GM12878 (cell line): ENCODE results near the gene PPP1R12A. TPM values are rescaled to one million over a fixed set of nuclear protein-coding genes. Genes with fewer than 3 reads are reported as not detected.

Experiments
- ATAC-seq: fragments of 200-7000 bp; cut with Tn5 transposase; 3 replicates; pipeline ENCODE4 v1.9.1; 2020; ENCODE audit warnings: mild to moderate bottlenecking, moderate library complexity
- BruUV-seq: library from RNA; stranded (reverse); fragments of 400-500 nt; replicated peaks from 2 replicates; lab custom pipeline; 2021; lab: Mats Ljungman, UMichigan
- CTCF ChIA-PET: fragments of 300-600 bp; sonication (Branson Sonifier 250); formaldehyde crosslinking; extraction: SDS; loops from one replicate; lab custom pipeline; 2021; ENCODE audit warnings: inconsistent platforms; lab: Yijun Ruan, JAX
- POLR2A ChIA-PET: fragments of 350-600 bp; formaldehyde crosslinking; extraction: SDS; loops from one replicate; lab custom pipeline; 2021; ENCODE audit warnings: inconsistent platforms; lab: Charles Lee
- RAD21 ChIA-PET: fragments of 300-600 bp; sonication (Branson Sonifier 250); formaldehyde crosslinking; loops from one replicate; lab custom pipeline; 2023; ENCODE audit warnings: antibody characterized with exemption; ENCODE audit not compliant: unreplicated experiment; lab: Charles Lee
- SMC1A ChIA-PET: fragments of 300-600 bp; sonication (Branson Sonifier 250); formaldehyde crosslinking; loops from one replicate; lab custom pipeline; 2023; ENCODE audit not compliant: unreplicated experiment, uncharacterized antibody; lab: Charles Lee
- DNase-seq: peaks from one replicate; pipeline ENCODE4 v3.0.0-alpha.2; 2011; ENCODE audit warnings: low read depth, low spot score
- FAIRE-seq: peaks from 3 replicates; lab custom pipeline; 2011; peaks lifted over from hg19 to GRCh38; lab: Jason Lieb, UNC
- H2AFZ ChIP-seq: 2 replicates; pipeline ENCODE4 v1.6.0; 2011; ENCODE audit warnings: low read depth, low read length, control low read depth; ENCODE audit not compliant: control insufficient read depth
- H3K27ac ChIP-seq: 2 replicates; pipeline ENCODE4 v1.5.1; 2011; ENCODE audit warnings: control low read depth; ENCODE audit not compliant: control insufficient read depth, insufficient read depth
- H3K27me3 ChIP-seq, 2 experiments: replicated peaks in 1 of 2; 2 replicates each; pipeline versions ENCODE4 v1.6.0 to v1.6.1; 2011; ENCODE audit warnings: low read length in 1 of 2; ENCODE audit not compliant: control insufficient read depth in 2 of 2, insufficient read depth in 2 of 2
- H3K36me3 ChIP-seq, 2 experiments: 2 replicates each; pipeline ENCODE4 v1.5.1; 2011; ENCODE audit warnings: low read length in 1 of 2; ENCODE audit not compliant: control insufficient read depth in 2 of 2, insufficient read depth in 2 of 2
- H3K4me1 ChIP-seq: 2 replicates; pipeline ENCODE4 v1.6.1; 2011; ENCODE audit warnings: mild to moderate bottlenecking, low read length, moderate library complexity, mixed read lengths; ENCODE audit not compliant: control insufficient read depth, insufficient read depth
- H3K4me2 ChIP-seq: 2 replicates; pipeline ENCODE4 v1.6.0; 2011; ENCODE audit warnings: control low read depth; ENCODE audit not compliant: control insufficient read depth, insufficient read depth
- H3K4me3 ChIP-seq: fragments of 200-600 bp; sonication (generic); 2 replicates; pipeline ENCODE4 v1.5.1; 2016
- H3K79me2 ChIP-seq: 2 replicates; pipeline ENCODE4 v1.6.0; 2011; ENCODE audit warnings: low read length; ENCODE audit not compliant: control insufficient read depth, insufficient read depth
- H3K9ac ChIP-seq: 2 replicates; pipeline ENCODE4 v1.8.0; 2011; ENCODE audit warnings: low read length, control low read depth, mixed read lengths; ENCODE audit not compliant: control insufficient read depth, insufficient read depth
- H3K9me3 ChIP-seq: replicated peaks from 3 replicates; pipeline ENCODE4 v1.5.1; 2011; ENCODE audit warnings: mild to moderate bottlenecking, low read length; ENCODE audit not compliant: control insufficient read depth, insufficient read depth
- H4K20me1 ChIP-seq: 2 replicates; pipeline ENCODE4 v1.6.0; 2011; ENCODE audit not compliant: control insufficient read depth, insufficient read depth
- BHLHE40 ChIP-seq, 2 experiments: fragments of 450-650 bp in 1 of 2; IDR thresholded peaks; 2 replicates each; pipeline ENCODE4 v1.6.1; 2011 to 2017; ENCODE audit warnings: low read depth in 2 of 2, borderline replicate concordance in 1 of 2, improper control_type of control experiment in 1 of 2, low read length in 1 of 2, mild to moderate bottlenecking in 1 of 2
- BMI1 ChIP-seq: fragments of 450-650 bp; IDR thresholded peaks from 2 replicates; pipeline ENCODE4 v1.6.1; 2016; ENCODE audit warnings: mild to moderate bottlenecking, moderate library complexity, borderline replicate concordance
- CREM ChIP-seq: IDR thresholded peaks from 2 replicates; pipeline ENCODE4 v1.6.1; 2014; ENCODE audit warnings: antibody characterized with exemption, low read depth
- ETV6 ChIP-seq, 2 experiments: fragments of 450-650 bp in 1 of 2; IDR thresholded peaks in 1 of 2; conservative IDR thresholded peaks in 1 of 2; 2 replicates each; pipeline ENCODE4 v1.6.1; 2014; ENCODE audit warnings: antibody characterized with exemption in 1 of 2, borderline replicate concordance in 1 of 2, low read depth in 1 of 2, mild to moderate bottlenecking in 1 of 2, moderate library complexity in 1 of 2
- FOXM1 ChIP-seq: IDR thresholded peaks from 2 replicates; pipeline ENCODE4 v1.6.1; 2012; ENCODE audit warnings: low read depth, mild to moderate bottlenecking, inconsistent platforms, low read length, moderate library complexity
- KLF5 ChIP-seq: fragments of 450-650 bp; IDR thresholded peaks from 2 replicates; pipeline ENCODE4 v1.6.1; 2014; ENCODE audit warnings: mild to moderate bottlenecking; ENCODE audit not compliant: partially characterized antibody
- NFXL1 ChIP-seq: fragments of 450-650 bp; IDR thresholded peaks from 2 replicates; pipeline ENCODE4 v1.6.1; 2017; ENCODE audit warnings: antibody characterized with exemption, mild to moderate bottlenecking, borderline replicate concordance
- SP1 ChIP-seq: IDR thresholded peaks from one replicate; pipeline ENCODE4 v1.6.1; 2011; ENCODE audit warnings: low read depth, low read length
- SUZ12 ChIP-seq: fragments of 200-600 bp; sonication (generic); IDR thresholded peaks from one replicate; pipeline ENCODE4 v1.6.1; 2018; ENCODE audit warnings: antibody characterized with exemption, mild to moderate bottlenecking; ENCODE audit not compliant: unreplicated experiment
- TAF1 ChIP-seq: IDR thresholded peaks from 2 replicates; pipeline ENCODE4 v1.6.1; 2011; ENCODE audit warnings: mild to moderate bottlenecking, low read depth, low read length, borderline replicate concordance
- TARDBP ChIP-seq: IDR thresholded peaks from 2 replicates; pipeline ENCODE4 v1.6.1; 2016; ENCODE audit warnings: borderline replicate concordance
- TCF7 ChIP-seq: IDR thresholded peaks from 2 replicates; pipeline ENCODE4 v1.6.1; 2014; ENCODE audit warnings: antibody characterized with exemption, borderline replicate concordance
- ZNF217 ChIP-seq: fragments of 450-650 bp; IDR thresholded peaks from 2 replicates; pipeline ENCODE4 v1.6.1; 2017; ENCODE audit warnings: antibody characterized with exemption, mild to moderate bottlenecking
- in situ Hi-C: fragments of 300-500 bp; cut with MboI; formaldehyde crosslinking; loops from 9 replicates; pipeline ENCODE4 v1.14.3; 2018; ENCODE audit warnings: mixed read lengths
- intact Hi-C: fragments of 100-400 bp; cut with micrococcal nuclease; formaldehyde crosslinking; loops from one replicate; pipeline ENCODE4 v1.14.2; 2022; ENCODE audit not compliant: unreplicated experiment
- polyA plus RNA-seq, 11 experiments: library from polyadenylated mRNA; depleted of rRNA in 4 of 11; unstranded in 6 of 11; stranded (reverse) in 5 of 11; fragments of >200 nt; fragmentation: Nextera tagmentation in 4 of 11; fragmentation: Illumina TruSeq in 1 of 11; extraction: Ambion mirVana in 4 of 11; extraction: Trizol in 1 of 11; gene quantifications; 1 replicate in 1 of 11; 2 replicates in 10 of 11; pipeline versions ENCODE4 v1.2.1 to v1.2.3, GENCODE V29; 2011 to 2016; ENCODE audit warnings: inconsistent platforms in 2 of 11, missing spikeins in 2 of 11, low read depth in 1 of 11
- total RNA-seq, 4 experiments: library from RNA; depleted of rRNA in 3 of 4; stranded (reverse); fragments of >200 nt in 3 of 4; fragmentation: Illumina TruSeq in 1 of 4; extraction: Trizol in 1 of 4; gene quantifications; 2 replicates each; pipeline versions ENCODE4 v1.2.1 to v1.2.3, GENCODE V29; 2013 to 2021
- TF ChIP-seq, protein P1 (sequence below): IDR thresholded peaks from 2 replicates; pipeline ENCODE4 v1.6.1; 2012; ENCODE audit warnings: mild to moderate bottlenecking, low read depth, low read length
- TF ChIP-seq, protein P2 (sequence below): fragments of 450-650 bp; conservative IDR thresholded peaks from 2 replicates; pipeline ENCODE4 v1.6.1; 2017; ENCODE audit warnings: mild to moderate bottlenecking, moderate library complexity
- TF ChIP-seq, protein P3 (sequence below): fragments of 150-350 bp; IDR thresholded peaks from 2 replicates; pipeline ENCODE4 v1.6.1; 2014; ENCODE audit warnings: mild to moderate bottlenecking, low read depth, low read length

The PPP1R12A gene
- total and polyA plus RNA-seq, 10 of the 15 experiments (the other 5 are each of a cell fraction or from before 2014, with no cell fraction given): 22.8 to 134 (median 51.4) TPM

DNA sequence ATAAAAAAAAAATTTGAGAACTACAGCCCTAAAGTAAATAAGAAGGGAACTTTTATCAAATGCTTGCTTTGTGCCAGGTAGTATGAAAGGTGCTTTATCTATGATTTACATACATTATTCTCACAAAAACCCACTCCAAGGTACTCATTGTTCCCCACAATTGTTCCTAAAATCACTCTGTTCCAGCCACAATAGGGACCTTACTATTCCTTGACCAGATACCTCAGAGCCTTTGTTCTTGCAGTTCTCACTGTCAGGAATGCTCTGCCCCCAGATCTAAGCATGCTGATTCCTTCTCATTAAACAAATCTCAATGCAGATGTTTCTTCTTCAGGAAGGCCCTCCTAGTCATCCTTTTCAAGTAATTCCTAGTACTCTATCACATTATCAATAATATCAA, 60.2 kb downstream of the PPP1R12A start:
- Histone ChIP-seq H3K4me1 (no peaks in the 10 kb centered on the region), H3K4me3 (no peak overlapping the region), H3K79me2 (peaks cover 16% of the 10 kb centered on the region), H3K9ac (no peak overlapping the region), H2AFZ (no peak overlapping the region), H3K36me3 (peaks cover 0 to 4% of the 10 kb centered on the region in 2 experiments; a peak in 2 of 4 replicates), H3K27ac (no peak overlapping the region), H3K27me3 (no peaks in the 10 kb centered on the region), H4K20me1 (no peaks in the 10 kb centered on the region), H3K4me2 (no peak overlapping the region), H3K9me3 (no peaks in the 10 kb centered on the region; the same call in 2 of the 3 replicates)
- ChIA-PET SMC1A (interaction anchor here (1.0 kb wide), 1 partner anchor 12 kb away, joined by 3 read pairs; no protein-coding TSS in a partner anchor), RAD21 (interaction anchor here (1.2 kb wide), 1 partner anchor 12 kb away, joined by 3 read pairs; no protein-coding TSS in a partner anchor), POLR2A (no interaction called here), CTCF (no interaction called here)
- BruUV-seq: no TSS peak
- in situ Hi-C loops (no loop called here), intact Hi-C loops (no loop called here)
- TF ChIP-seq SP1 (no peak), ZNF217 (no peak), FOXM1 (no peak), TAF1 (no peak), TARDBP (no peak), NFXL1 (no peak), SUZ12 (no peak), CREM (no peak), KLF5 (no peak), BHLHE40 (IDR thresholded peaks at IDR 0.05; ENCODE audit: borderline replicate concordance in 1 of 2, low read depth in 2 of 2, low read length in 1 of 2) (no peak), TCF7 (no peak), ETV6 (conservative IDR thresholded peaks at IDR 0.05 in 1 of 2, IDR thresholded peaks at IDR 0.05 in 1 of 2; ENCODE audit: borderline replicate concordance in 1 of 2, low read depth in 1 of 2) (no peak), BMI1 (no peak)
- TF ChIP-seq, protein P1, sequence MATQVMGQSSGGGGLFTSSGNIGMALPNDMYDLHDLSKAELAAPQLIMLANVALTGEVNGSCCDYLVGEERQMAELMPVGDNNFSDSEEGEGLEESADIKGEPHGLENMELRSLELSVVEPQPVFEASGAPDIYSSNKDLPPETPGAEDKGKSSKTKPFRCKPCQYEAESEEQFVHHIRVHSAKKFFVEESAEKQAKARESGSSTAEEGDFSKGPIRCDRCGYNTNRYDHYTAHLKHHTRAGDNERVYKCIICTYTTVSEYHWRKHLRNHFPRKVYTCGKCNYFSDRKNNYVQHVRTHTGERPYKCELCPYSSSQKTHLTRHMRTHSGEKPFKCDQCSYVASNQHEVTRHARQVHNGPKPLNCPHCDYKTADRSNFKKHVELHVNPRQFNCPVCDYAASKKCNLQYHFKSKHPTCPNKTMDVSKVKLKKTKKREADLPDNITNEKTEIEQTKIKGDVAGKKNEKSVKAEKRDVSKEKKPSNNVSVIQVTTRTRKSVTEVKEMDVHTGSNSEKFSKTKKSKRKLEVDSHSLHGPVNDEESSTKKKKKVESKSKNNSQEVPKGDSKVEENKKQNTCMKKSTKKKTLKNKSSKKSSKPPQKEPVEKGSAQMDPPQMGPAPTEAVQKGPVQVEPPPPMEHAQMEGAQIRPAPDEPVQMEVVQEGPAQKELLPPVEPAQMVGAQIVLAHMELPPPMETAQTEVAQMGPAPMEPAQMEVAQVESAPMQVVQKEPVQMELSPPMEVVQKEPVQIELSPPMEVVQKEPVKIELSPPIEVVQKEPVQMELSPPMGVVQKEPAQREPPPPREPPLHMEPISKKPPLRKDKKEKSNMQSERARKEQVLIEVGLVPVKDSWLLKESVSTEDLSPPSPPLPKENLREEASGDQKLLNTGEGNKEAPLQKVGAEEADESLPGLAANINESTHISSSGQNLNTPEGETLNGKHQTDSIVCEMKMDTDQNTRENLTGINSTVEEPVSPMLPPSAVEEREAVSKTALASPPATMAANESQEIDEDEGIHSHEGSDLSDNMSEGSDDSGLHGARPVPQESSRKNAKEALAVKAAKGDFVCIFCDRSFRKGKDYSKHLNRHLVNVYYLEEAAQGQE: no peak
- TF ChIP-seq, protein P2, sequence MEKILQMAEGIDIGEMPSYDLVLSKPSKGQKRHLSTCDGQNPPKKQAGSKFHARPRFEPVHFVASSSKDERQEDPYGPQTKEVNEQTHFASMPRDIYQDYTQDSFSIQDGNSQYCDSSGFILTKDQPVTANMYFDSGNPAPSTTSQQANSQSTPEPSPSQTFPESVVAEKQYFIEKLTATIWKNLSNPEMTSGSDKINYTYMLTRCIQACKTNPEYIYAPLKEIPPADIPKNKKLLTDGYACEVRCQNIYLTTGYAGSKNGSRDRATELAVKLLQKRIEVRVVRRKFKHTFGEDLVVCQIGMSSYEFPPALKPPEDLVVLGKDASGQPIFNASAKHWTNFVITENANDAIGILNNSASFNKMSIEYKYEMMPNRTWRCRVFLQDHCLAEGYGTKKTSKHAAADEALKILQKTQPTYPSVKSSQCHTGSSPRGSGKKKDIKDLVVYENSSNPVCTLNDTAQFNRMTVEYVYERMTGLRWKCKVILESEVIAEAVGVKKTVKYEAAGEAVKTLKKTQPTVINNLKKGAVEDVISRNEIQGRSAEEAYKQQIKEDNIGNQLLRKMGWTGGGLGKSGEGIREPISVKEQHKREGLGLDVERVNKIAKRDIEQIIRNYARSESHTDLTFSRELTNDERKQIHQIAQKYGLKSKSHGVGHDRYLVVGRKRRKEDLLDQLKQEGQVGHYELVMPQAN: no peak
- TF ChIP-seq, protein P3, sequence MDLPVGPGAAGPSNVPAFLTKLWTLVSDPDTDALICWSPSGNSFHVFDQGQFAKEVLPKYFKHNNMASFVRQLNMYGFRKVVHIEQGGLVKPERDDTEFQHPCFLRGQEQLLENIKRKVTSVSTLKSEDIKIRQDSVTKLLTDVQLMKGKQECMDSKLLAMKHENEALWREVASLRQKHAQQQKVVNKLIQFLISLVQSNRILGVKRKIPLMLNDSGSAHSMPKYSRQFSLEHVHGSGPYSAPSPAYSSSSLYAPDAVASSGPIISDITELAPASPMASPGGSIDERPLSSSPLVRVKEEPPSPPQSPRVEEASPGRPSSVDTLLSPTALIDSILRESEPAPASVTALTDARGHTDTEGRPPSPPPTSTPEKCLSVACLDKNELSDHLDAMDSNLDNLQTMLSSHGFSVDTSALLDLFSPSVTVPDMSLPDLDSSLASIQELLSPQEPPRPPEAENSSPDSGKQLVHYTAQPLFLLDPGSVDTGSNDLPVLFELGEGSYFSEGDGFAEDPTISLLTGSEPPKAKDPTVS: no peak
- DNase-seq: no peak
- no peak for ATAC-seq
- FAIRE-seq: no peak
